ENCODE results near the gene FAM241A. TPM values are rescaled to one million over a fixed set of nuclear protein-coding genes. Genes with fewer than 3 reads are reported as not detected.

The FAM241A gene
- total RNA-seq, 1 experiment from 2014 or later, result 10.9 TPM

- H3K36me3 Mint-ChIP-seq (ENCODE audit: insufficient read depth, unreplicated experiment), result peaks cover 6% of the 10 kb centered on the region
- H3K27ac Mint-ChIP-seq (ENCODE audit: low read depth, unreplicated experiment), result no peak overlapping the region
- no peak overlapping the region for H3K4me3 Mint-ChIP-seq (ENCODE audit: unreplicated experiment)
- DNase-seq (ENCODE audit: unreplicated experiment), result no peak
- ChIA-PET POLR2A (interaction anchor here (1.1 kb wide), 1 partner anchor 9 kb away, joined by 3 read pairs; no protein-coding TSS in a partner anchor), CTCF (interaction anchor here (0.6 to 0.9 kb wide), 5 partner anchors 9 to 120 kb away, joined by 3 to 6 read pairs (median 4); no protein-coding TSS in a partner anchor)
- H3K4me1 Mint-ChIP-seq (ENCODE audit: insufficient read depth, unreplicated experiment), result no peaks in the 10 kb centered on the region
- H3K9me3 Mint-ChIP-seq (ENCODE audit: unreplicated experiment), result no peaks in the 10 kb centered on the region
- H3K27me3 Mint-ChIP-seq (ENCODE audit: insufficient read depth, unreplicated experiment), result no peaks in the 10 kb centered on the region
- no TSS peak for BruUV-seq (replicated peaks)
- intact Hi-C loops (cut with micrococcal nuclease), result no loop called here
- TF ChIP-seq CTCF (IDR thresholded peaks at IDR 0.05; ENCODE audit: unreplicated experiment), result no peak
These were observed 77.1 kb downstream of the FAM241A start for GRCh38 chr4:112222219-112222955.

- intact Hi-C loops (cut with micrococcal nuclease), result no loop called here
- ChIA-PET CTCF (interaction anchor here (0.6 to 2.0 kb wide), 3 partner anchors 9 to 796 kb away, joined by 3 to 6 read pairs (median 3); no protein-coding TSS in a partner anchor), POLR2A (interaction anchor here (1.3 kb wide), 3 partner anchors 11 to 82 kb away, joined by 3 to 4 read pairs (median 4); no protein-coding TSS in a partner anchor)
- Mint-ChIP-seq H3K4me1 (ENCODE audit: insufficient read depth, unreplicated experiment) (no peaks in the 10 kb centered on the region), H3K4me3 (ENCODE audit: unreplicated experiment) (no peak overlapping the region), H3K27ac (ENCODE audit: low read depth, unreplicated experiment) (no peak overlapping the region), H3K27me3 (ENCODE audit: insufficient read depth, unreplicated experiment) (no peaks in the 10 kb centered on the region), H3K9me3 (ENCODE audit: unreplicated experiment) (no peaks in the 10 kb centered on the region), H3K36me3 (ENCODE audit: insufficient read depth, unreplicated experiment) (peaks cover 2% of the 10 kb centered on the region)
- TF ChIP-seq CTCF (IDR thresholded peaks at IDR 0.05; ENCODE audit: unreplicated experiment), result no peak
- no TSS peak for BruUV-seq (replicated peaks)
- no peak for DNase-seq (ENCODE audit: unreplicated experiment)
These were observed 79.9 kb downstream of the FAM241A start for GRCh38 chr4:112225157-112225556.

- intact Hi-C loops (cut with micrococcal nuclease), result loop anchor here (1.0 to 10.0 kb wide), 5 partner anchors 17 to 371 kb away; partner anchors contain the start of gene FAM241A
- peak overlapping the region; percentile 98 for H3K27ac Mint-ChIP-seq (ENCODE audit: low read depth, unreplicated experiment)
- peak overlapping the region; percentile 99 for H3K4me3 Mint-ChIP-seq (ENCODE audit: unreplicated experiment)
- peaks cover 14% of the 10 kb centered on the region for H3K36me3 Mint-ChIP-seq (ENCODE audit: insufficient read depth, unreplicated experiment)
- BruUV-seq (replicated peaks), result TSS peak; percentile 74
- POLR2A ChIA-PET, result interaction anchor here (0.7 to 7.6 kb wide), 25 partner anchors 14 to 147 kb away, joined by 3 to 141 read pairs (median 7); partner anchors contain the start of genes ALPK1 and FAM241A
- peak; percentile 98 for DNase-seq (ENCODE audit: unreplicated experiment)
- CTCF ChIA-PET, result interaction anchor here (0.6 to 6.3 kb wide), 5 partner anchors 16 to 118 kb away, joined by 3 to 67 read pairs (median 3); no protein-coding TSS in a partner anchor
- TF ChIP-seq CTCF (IDR thresholded peaks at IDR 0.05; ENCODE audit: unreplicated experiment), result no peak
- peaks cover 14% of the 10 kb centered on the region for H3K4me1 Mint-ChIP-seq (ENCODE audit: insufficient read depth, unreplicated experiment)
- no peaks in the 10 kb centered on the region for H3K27me3 Mint-ChIP-seq (ENCODE audit: insufficient read depth, unreplicated experiment)
- no peaks in the 10 kb centered on the region for H3K9me3 Mint-ChIP-seq (ENCODE audit: unreplicated experiment)
These were observed 85.9 kb downstream of the FAM241A start for GRCh38 chr4:112230879-112231778.
